Type B pancreatic cell (in vitro differentiated cells): ENCODE data around the gene PYY. TPM values are rescaled to one million over a fixed set of nuclear protein-coding genes. Genes with fewer than 3 reads are reported as not detected.

ENCODE experiments used
- DNase-seq: peaks from one replicate; pipeline ENCODE4 v3.0.0; 2021; ENCODE audit warnings: mixed read lengths; ENCODE audit not compliant: unreplicated experiment; ENCODE audit errors: extremely low spot score
- H3K27ac Mint-ChIP-seq: 2 replicates; pipeline ENCODE4 v1.8.0; 2021; ENCODE audit warnings: mild to moderate bottlenecking, mixed read lengths
- H3K27me3 Mint-ChIP-seq: 2 replicates; pipeline ENCODE4 v1.8.0; 2021; ENCODE audit warnings: mixed read lengths
- H3K36me3 Mint-ChIP-seq: 2 replicates; pipeline ENCODE4 v1.8.0; 2021; ENCODE audit warnings: mixed read lengths
- H3K4me1 Mint-ChIP-seq: one replicate; pipeline ENCODE4 v1.8.0; 2021; ENCODE audit warnings: mixed read lengths; ENCODE audit not compliant: unreplicated experiment
- H3K4me3 Mint-ChIP-seq: 2 replicates; pipeline ENCODE4 v1.8.0; 2021; ENCODE audit warnings: mild to moderate bottlenecking, mixed read lengths
- H3K9me3 Mint-ChIP-seq: 2 replicates; pipeline ENCODE4 v1.8.0; 2021; ENCODE audit warnings: mixed read lengths
- CTCF ChIP-seq: fragments of 200-600 bp; sonication (generic); conservative IDR thresholded peaks from 2 replicates; pipeline ENCODE4 v1.5.0; 2021; ENCODE audit warnings: antibody characterized with exemption, mild to moderate bottlenecking
- total RNA-seq: library from RNA; stranded (reverse); gene quantifications from 2 replicates; pipeline ENCODE4 v1.2.1, GENCODE V29; 2021; ENCODE audit warnings: low replicate concordance

Gene PYY
- total RNA-seq, 1 donor from 2014 or later, result 2.3 TPM

- H3K9me3 Mint-ChIP-seq, result no peaks in the 10 kb centered on the region
- no peak overlapping the region for H3K4me3 Mint-ChIP-seq
- no peak overlapping the region for H3K27ac Mint-ChIP-seq
- no peak for TF ChIP-seq CTCF
- DNase-seq, result no peak
- H3K4me1 Mint-ChIP-seq, result peaks cover 13% of the 10 kb centered on the region
- H3K27me3 Mint-ChIP-seq, result peaks cover 43% of the 10 kb centered on the region
- no peaks in the 10 kb centered on the region for H3K36me3 Mint-ChIP-seq
These were observed 29.2 kb downstream of the PYY start for GRCh38 chr17:43924558-43924957.

GRCh38 chr17:43920500-43921095 lies 33.1 kb downstream of the PYY start:
- Mint-ChIP-seq H3K4me3 (no peak overlapping the region), H3K27ac (no peak overlapping the region), H3K36me3 (no peaks in the 10 kb centered on the region), H3K9me3 (no peaks in the 10 kb centered on the region), H3K4me1 (no peaks in the 10 kb centered on the region), H3K27me3 (peaks cover 43% of the 10 kb centered on the region)
- DNase-seq, result no peak
- TF ChIP-seq CTCF, result no peak

- H3K27ac Mint-ChIP-seq, result no peak overlapping the region
- no peaks in the 10 kb centered on the region for H3K36me3 Mint-ChIP-seq
- H3K4me3 Mint-ChIP-seq, result no peak overlapping the region
- no peaks in the 10 kb centered on the region for H3K4me1 Mint-ChIP-seq
- TF ChIP-seq CTCF, result no peak
- H3K27me3 Mint-ChIP-seq, result peaks cover 38% of the 10 kb centered on the region
- H3K9me3 Mint-ChIP-seq, result no peaks in the 10 kb centered on the region
- DNase-seq, result no peak
These were observed 35.7 kb downstream of the PYY start for GRCh38 chr17:43918026-43918389.

- Mint-ChIP-seq H3K27me3 (peaks cover 36% of the 10 kb centered on the region), H3K36me3 (no peaks in the 10 kb centered on the region), H3K27ac (no peak overlapping the region), H3K4me3 (no peak overlapping the region), H3K4me1 (no peaks in the 10 kb centered on the region), H3K9me3 (no peaks in the 10 kb centered on the region)
- TF ChIP-seq CTCF, result peak; percentile 59
- no peak for DNase-seq
These were observed 36.3 kb downstream of the PYY start for GRCh38 chr17:43917348-43918025.

- no peak overlapping the region for H3K27ac Mint-ChIP-seq
- no peaks in the 10 kb centered on the region for H3K9me3 Mint-ChIP-seq
- DNase-seq, result no peak
- H3K4me3 Mint-ChIP-seq, result no peak overlapping the region
- H3K4me1 Mint-ChIP-seq, result no peaks in the 10 kb centered on the region
- TF ChIP-seq CTCF, result no peak
- H3K36me3 Mint-ChIP-seq, result no peaks in the 10 kb centered on the region
- peaks cover 33% of the 10 kb centered on the region for H3K27me3 Mint-ChIP-seq
These were observed 36.8 kb downstream of the PYY start for GRCh38 chr17:43917016-43917347.

- Mint-ChIP-seq H3K4me1 (no peaks in the 10 kb centered on the region), H3K36me3 (no peaks in the 10 kb centered on the region), H3K27ac (no peak overlapping the region), H3K4me3 (no peak overlapping the region), H3K9me3 (no peaks in the 10 kb centered on the region), H3K27me3 (peaks cover 33% of the 10 kb centered on the region)
- DNase-seq, result no peak
- TF ChIP-seq CTCF, result no peak
These were observed 37.4 kb downstream of the PYY start for GRCh38 chr17:43916385-43916784.
